SK-N-SH (cell line): ENCODE results near the gene IDI2. TPM values are rescaled to one million over a fixed set of nuclear protein-coding genes. Genes with fewer than 3 reads are reported as not detected.
"Not testable (repeated sequence)": the region's sequence is repeated elsewhere in the genome, so short reads cannot be mapped to it uniquely, and the experiment has no call there.

ENCODE experiments used
- CTCF ChIA-PET: fragments of 300-600, 350-600 bp; formaldehyde crosslinking; extraction: SDS; loops from one replicate; lab custom pipeline; 2021; lab: Yijun Ruan, JAX
- POLR2A ChIA-PET: fragments of 350-600 bp; sonication (Branson Sonifier 250); formaldehyde crosslinking; extraction: SDS; loops from one replicate; lab custom pipeline; 2020; ENCODE audit warnings: antibody characterized with exemption, inconsistent platforms; lab: Yijun Ruan, JAX
- DNase-seq: peaks from one replicate; pipeline ENCODE4 v3.0.0; 2012
- H2AFZ ChIP-seq: fragments of 200-600 bp; sonication (generic); 2 replicates; pipeline ENCODE4 v1.8.1; 2016; ENCODE audit warnings: antibody characterized with exemption, mild to moderate bottlenecking, low read depth
- H3F3A ChIP-seq: fragments of 200-600 bp; sonication (generic); replicated peaks from 2 replicates; pipeline ENCODE3; 2016; ENCODE audit warnings: antibody characterized with exemption, mild to moderate bottlenecking; ENCODE audit not compliant: insufficient read depth
- H3K27ac ChIP-seq, 2 experiments: fragments of 200-500 bp in 1 of 2; fragments of 200-600 bp in 1 of 2; sonication (Bioruptor generic) in 1 of 2; sonication (generic), shearing (Covaris generic) in 1 of 2; 2 replicates each; pipeline versions ENCODE4 v1.5.1 to v1.6.1; 2014 to 2016; ENCODE audit warnings: low read depth in 2 of 2, inconsistent platforms in 1 of 2, low read length in 1 of 2, mild to moderate bottlenecking in 1 of 2, mixed read lengths in 1 of 2
- H3K27me3 ChIP-seq: fragments of 200-600 bp; sonication (generic), shearing (Covaris generic); 2 replicates; pipeline ENCODE4 v1.6.1; 2016; ENCODE audit warnings: mixed run types; ENCODE audit not compliant: insufficient read depth
- H3K36me3 ChIP-seq, 2 experiments: fragments of 200-500 bp in 1 of 2; fragments of 200-600 bp in 1 of 2; sonication (Bioruptor generic) in 1 of 2; sonication (generic) in 1 of 2; replicated peaks in 1 of 2; 2 replicates each; pipeline versions ENCODE3 to v1.5.1; 2014 to 2016; ENCODE audit warnings: low read length in 1 of 2, mild to moderate bottlenecking in 1 of 2; ENCODE audit not compliant: insufficient read depth in 2 of 2, control insufficient read depth in 1 of 2
- H3K4me1 ChIP-seq, 2 experiments: fragments of 200-500 bp in 1 of 2; fragments of 200-600 bp in 1 of 2; sonication (Bioruptor generic) in 1 of 2; sonication (generic), shearing (Covaris generic) in 1 of 2; 2 replicates each; pipeline versions ENCODE4 v1.5.1 to v1.6.1; 2014 to 2016; ENCODE audit warnings: low read depth in 1 of 2, low read length in 1 of 2, mixed run types in 1 of 2; ENCODE audit not compliant: insufficient read depth in 2 of 2, control insufficient read depth in 1 of 2
- H3K4me2 ChIP-seq: fragments of 200-600 bp; sonication (generic), shearing (Covaris generic); 2 replicates; pipeline ENCODE4 v1.6.1; 2017; ENCODE audit warnings: mixed run types
- H3K4me3 ChIP-seq, 2 experiments: fragments of 200-500 bp in 1 of 2; fragments of 200-600 bp in 1 of 2; sonication (Bioruptor generic) in 1 of 2; sonication (generic), shearing (Covaris generic) in 1 of 2; 2 replicates each; pipeline versions ENCODE4 v1.5.1 to v1.8.1; 2014 to 2016; ENCODE audit warnings: low read depth in 2 of 2, inconsistent platforms in 1 of 2, low read length in 1 of 2, mild to moderate bottlenecking in 1 of 2, mixed read lengths in 1 of 2, moderate library complexity in 1 of 2
- H3K79me2 ChIP-seq: fragments of 200-600 bp; sonication (generic); 2 replicates; pipeline ENCODE4 v1.8.1; 2017; ENCODE audit warnings: mild to moderate bottlenecking; ENCODE audit not compliant: insufficient read depth
- H3K9ac ChIP-seq: fragments of 200-600 bp; sonication (generic); 2 replicates; pipeline ENCODE4 v1.6.1; 2017; ENCODE audit warnings: mixed run types
- H3K9me2 ChIP-seq: fragments of 200-600 bp; sonication (generic); 2 replicates; pipeline ENCODE4 v1.6.1; 2017; ENCODE audit warnings: mixed run types
- H3K9me3 ChIP-seq: fragments of 200-600 bp; sonication (generic); 2 replicates; pipeline ENCODE4 v1.6.1; 2017; ENCODE audit warnings: mixed run types, mild to moderate bottlenecking, moderate library complexity
- H4K20me1 ChIP-seq: fragments of 200-600 bp; sonication (generic); 2 replicates; pipeline ENCODE4 v1.6.1; 2017; ENCODE audit warnings: mild to moderate bottlenecking, mixed run types; ENCODE audit not compliant: insufficient read depth
- FOSL2 ChIP-seq: IDR thresholded peaks from 2 replicates; pipeline ENCODE4 v1.4.0; 2012; ENCODE audit warnings: low read depth, mild to moderate bottlenecking, moderate library complexity, borderline replicate concordance
- FOXM1 ChIP-seq: IDR thresholded peaks from 2 replicates; pipeline ENCODE4 v1.4.0; 2012; ENCODE audit warnings: low read depth, mild to moderate bottlenecking
- RXRA ChIP-seq: IDR thresholded peaks from 2 replicates; pipeline ENCODE4 v1.4.0; 2012; ENCODE audit warnings: low read depth, mild to moderate bottlenecking, borderline replicate concordance
- TAF1 ChIP-seq: IDR thresholded peaks from 2 replicates; pipeline ENCODE4 v1.6.1; 2012; ENCODE audit warnings: low read depth, mild to moderate bottlenecking, low read length, moderate library complexity, borderline replicate concordance
- TCF12 ChIP-seq: IDR thresholded peaks from 2 replicates; pipeline ENCODE4 v1.4.0; 2012
- WGBS: methylation state at CpG from one replicate; pipeline ENCODE4 v1.1.6; 2017; ENCODE audit warnings: low lambda C conversion rate; 5-methylcytosine and 5-hydroxymethylcytosine counted together
- polyA plus RNA-seq, 3 experiments: library from polyadenylated mRNA; depleted of rRNA; stranded (reverse); fragments of >200 nt; gene quantifications; 2 replicates each; pipeline ENCODE4 v1.2.3, GENCODE V29; 2012
- TF ChIP-seq, protein P1 (sequence below): fragments of 150-350 bp; IDR thresholded peaks from 2 replicates; pipeline ENCODE4 v1.6.1; 2017; ENCODE audit warnings: antibody characterized with exemption, low read length, low read depth, borderline replicate concordance
- TF ChIP-seq, protein P2 (sequence below): IDR thresholded peaks from 2 replicates; pipeline ENCODE4; 2012

IDI2 gene
- polyA plus RNA-seq, 1 of the 3 experiments (the other 2 are of a cell fraction): not detected

DNA sequence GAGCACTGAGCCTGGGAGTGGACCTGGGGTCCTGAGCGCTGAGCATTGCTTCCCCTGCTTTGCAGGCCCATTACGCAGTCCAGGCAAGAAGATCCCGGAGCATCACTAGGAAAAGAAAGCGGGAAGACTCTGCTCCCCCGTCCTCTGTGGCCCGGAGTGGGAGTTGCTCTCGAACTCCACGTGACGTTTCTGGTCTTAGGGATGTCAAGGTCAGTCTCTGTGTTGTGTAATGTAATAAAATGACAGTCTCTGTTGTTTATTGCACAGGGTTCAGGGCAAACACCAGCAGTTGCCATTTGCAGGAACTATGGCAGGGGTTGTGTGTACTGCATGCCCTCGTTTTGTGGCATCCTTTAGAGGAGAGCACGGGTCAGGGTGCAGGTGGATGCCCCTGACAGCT lies 10.0 kb downstream of the IDI2 start:
- Histone ChIP-seq H3F3A (peaks cover 10% of the 10 kb centered on the region), H2AFZ (no peak overlapping the region), H3K4me3 (no peak overlapping the region), H3K4me2 (no peak overlapping the region), H3K9me2 (no peaks in the 10 kb centered on the region), H3K9ac (no peak overlapping the region), H3K27me3 (no peaks in the 10 kb centered on the region), H3K4me1 (no peaks in the 10 kb centered on the region; a peak in 1 of 4 replicates), H3K9me3 (no peaks in the 10 kb centered on the region), H3K36me3 (peaks cover 53 to 74% of the 10 kb centered on the region in 2 experiments), H4K20me1 (no peaks in the 10 kb centered on the region), H3K79me2 (no peaks in the 10 kb centered on the region), H3K27ac (no peak overlapping the region)
- POLR2A ChIA-PET: no interaction called here
- TF ChIP-seq, protein P1, sequence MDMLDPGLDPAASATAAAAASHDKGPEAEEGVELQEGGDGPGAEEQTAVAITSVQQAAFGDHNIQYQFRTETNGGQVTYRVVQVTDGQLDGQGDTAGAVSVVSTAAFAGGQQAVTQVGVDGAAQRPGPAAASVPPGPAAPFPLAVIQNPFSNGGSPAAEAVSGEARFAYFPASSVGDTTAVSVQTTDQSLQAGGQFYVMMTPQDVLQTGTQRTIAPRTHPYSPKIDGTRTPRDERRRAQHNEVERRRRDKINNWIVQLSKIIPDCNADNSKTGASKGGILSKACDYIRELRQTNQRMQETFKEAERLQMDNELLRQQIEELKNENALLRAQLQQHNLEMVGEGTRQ: no peak
- TF ChIP-seq FOXM1: no peak
- no peak for TF ChIP-seq FOSL2
- CTCF ChIA-PET: no interaction called here
- 95% methylated on average over 8 of the region's 11 CpGs for WGBS
- DNase-seq: no peak

DNA sequence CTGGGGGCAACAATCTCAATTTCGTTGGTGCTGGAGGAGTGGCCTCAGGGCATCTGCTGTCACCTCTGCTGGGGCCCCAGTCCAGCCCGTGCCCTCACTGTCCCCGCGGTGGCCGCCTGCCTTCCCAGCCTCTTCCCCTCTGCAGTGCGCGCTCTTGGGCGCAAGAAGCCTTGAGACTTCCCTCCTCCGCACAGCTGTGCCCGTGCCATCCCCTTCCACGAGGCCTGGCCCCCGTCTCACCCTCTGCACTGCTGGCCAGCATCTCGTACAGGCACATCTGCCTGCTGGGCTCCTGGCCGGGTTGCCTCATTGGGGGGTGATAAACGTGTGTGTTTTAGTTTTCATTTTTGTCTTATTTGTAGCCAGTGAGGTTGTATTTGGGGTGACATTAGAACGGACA lies 14.0 kb downstream of the IDI2 start:
- peaks cover 15% of the 10 kb centered on the region for H3K79me2 ChIP-seq
- no peaks in the 10 kb centered on the region for H3K27me3 ChIP-seq
- TF ChIP-seq TCF12 (no peak), RXRA (no peak)
- 93% methylated on average over 16 of the region's 16 CpGs for WGBS
- POLR2A ChIA-PET: no interaction called here
- H3K9me3 ChIP-seq: no peaks in the 10 kb centered on the region
- no peak overlapping the region for H2AFZ ChIP-seq
- no peak for DNase-seq
- H3K9ac ChIP-seq: no peak overlapping the region
- CTCF ChIA-PET: no interaction called here
- H3K4me2 ChIP-seq: no peak overlapping the region
- peaks cover 3% of the 10 kb centered on the region for H3F3A ChIP-seq
- peaks cover 62 to 84% of the 10 kb centered on the region in 2 experiments for H3K36me3 ChIP-seq
- no peaks in the 10 kb centered on the region for H3K9me2 ChIP-seq
- no peak overlapping the region for H3K4me3 ChIP-seq
- peaks cover 0 to 15% of the 10 kb centered on the region in 2 experiments; a peak in 1 of 4 replicates for H3K4me1 ChIP-seq
- H3K27ac ChIP-seq: peak overlapping the region in 1 of 2 experiments; percentile 37; a peak in 1 of 4 replicates
- no peaks in the 10 kb centered on the region for H4K20me1 ChIP-seq

DNA sequence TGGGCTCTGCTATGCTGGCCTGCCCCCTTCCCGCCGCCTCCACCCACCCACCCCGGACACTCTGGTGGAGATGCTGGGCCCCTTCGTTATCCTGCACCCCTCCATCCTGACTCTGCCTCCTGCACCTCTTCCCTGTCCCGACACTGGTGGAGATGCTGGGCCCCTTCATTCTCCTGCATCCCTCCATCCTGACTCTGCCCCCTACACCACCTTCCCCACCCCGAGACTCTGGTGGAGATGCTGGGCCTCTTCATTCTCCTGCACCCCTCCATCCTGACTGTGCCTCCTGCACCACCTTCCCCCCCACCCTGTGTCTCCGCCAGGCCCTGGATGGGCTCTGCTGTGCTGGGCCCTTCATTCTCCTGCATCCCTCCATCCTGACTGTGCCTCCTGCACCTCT lies 15.0 kb downstream of the IDI2 start:
- Histone ChIP-seq H3K4me1 (peaks cover 0 to 15% of the 10 kb centered on the region in 2 experiments; a peak in 1 of 4 replicates), H3K9me2 (no peaks in the 10 kb centered on the region), H4K20me1 (no peaks in the 10 kb centered on the region), H3K27me3 (no peaks in the 10 kb centered on the region), H3K9me3 (no peaks in the 10 kb centered on the region), H3K36me3 (peaks cover 72 to 81% of the 10 kb centered on the region in 2 experiments), H3F3A (peaks cover 3% of the 10 kb centered on the region), H3K9ac (no peak overlapping the region), H3K4me3 (no peak overlapping the region), H3K27ac (no peak overlapping the region), H2AFZ (no peak overlapping the region), H3K79me2 (peaks cover 15% of the 10 kb centered on the region), H3K4me2 (no peak overlapping the region)
- no peak for TF ChIP-seq TAF1
- TF ChIP-seq, protein P2, sequence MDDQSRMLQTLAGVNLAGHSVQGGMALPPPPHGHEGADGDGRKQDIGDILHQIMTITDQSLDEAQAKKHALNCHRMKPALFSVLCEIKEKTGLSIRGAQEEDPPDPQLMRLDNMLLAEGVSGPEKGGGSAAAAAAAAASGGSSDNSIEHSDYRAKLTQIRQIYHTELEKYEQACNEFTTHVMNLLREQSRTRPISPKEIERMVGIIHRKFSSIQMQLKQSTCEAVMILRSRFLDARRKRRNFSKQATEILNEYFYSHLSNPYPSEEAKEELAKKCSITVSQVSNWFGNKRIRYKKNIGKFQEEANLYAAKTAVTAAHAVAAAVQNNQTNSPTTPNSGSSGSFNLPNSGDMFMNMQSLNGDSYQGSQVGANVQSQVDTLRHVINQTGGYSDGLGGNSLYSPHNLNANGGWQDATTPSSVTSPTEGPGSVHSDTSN: no peak
- no peak for DNase-seq
- ChIA-PET CTCF (no interaction called here), POLR2A (no interaction called here)
- WGBS: 93% methylated on average over 7 of the region's 7 CpGs

DNA sequence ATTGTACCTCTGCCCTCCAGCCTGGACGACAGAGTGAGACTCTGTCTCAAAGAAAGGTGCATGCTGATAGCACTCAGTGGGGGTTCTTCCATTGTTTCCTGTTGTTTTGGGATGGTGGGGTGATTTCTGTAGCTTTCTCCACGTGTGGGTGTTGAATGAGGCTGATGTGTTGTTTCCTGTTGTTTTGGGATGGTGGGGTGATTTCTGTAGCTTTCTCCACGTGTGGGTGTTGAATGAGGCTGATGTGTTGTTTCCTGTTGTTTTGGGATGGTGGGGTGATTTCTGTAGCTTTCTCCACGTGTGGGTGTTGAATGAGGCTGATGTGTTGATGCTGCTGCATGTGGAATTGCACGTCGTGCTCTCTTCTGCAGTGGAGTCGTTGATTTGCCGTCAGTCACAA lies 15.7 kb downstream of the IDI2 start:
- H4K20me1 ChIP-seq, H3K27me3 ChIP-seq, CTCF ChIA-PET, DNase-seq, H3K9me3 ChIP-seq, H3K4me2 ChIP-seq, H2AFZ ChIP-seq, H3K9ac ChIP-seq, H3F3A ChIP-seq, H3K9me2 ChIP-seq, H3K4me3 ChIP-seq: not testable (repeated sequence)
- Histone ChIP-seq H3K36me3 (peaks cover 77 to 82% of the 10 kb centered on the region in 2 experiments), H3K27ac (peak overlapping the region in 1 of 2 experiments; percentile 92; a peak in 2 of 4 replicates), H3K4me1 (peaks cover 0 to 15% of the 10 kb centered on the region in 2 experiments; a peak in 1 of 4 replicates), H3K79me2 (peaks cover 20% of the 10 kb centered on the region)
- 77% methylated on average over 7 of the region's 8 CpGs for WGBS
- POLR2A ChIA-PET: interaction anchor here (1.0 kb wide), 2 partner anchors 22 to 39 kb away, joined by 3 to 4 read pairs; partner anchors contain the start of genes GTPBP4 and IDI1
